ENCODE data around the gene TUBB1. TPM values are rescaled to one million over a fixed set of nuclear protein-coding genes. Genes with fewer than 3 reads are reported as not detected.

TUBB1 gene
- total and polyA plus RNA-seq, 2 of the 13 experiments (the other 11 are each of a cell fraction or from before 2014, with no cell fraction given), result 0.11 to 57.6 TPM

- TF ChIP-seq BRF2 (CRISPR knock-in tag; IDR thresholded peaks at IDR 0.05), result no peak
- no peak for TF ChIP-seq GFI1 (CRISPR knock-in tag; IDR thresholded peaks at IDR 0.05; ENCODE audit: borderline replicate concordance)
- TF ChIP-seq ZNF335 (CRISPR knock-in tag; IDR thresholded peaks at IDR 0.05), result no peak
- TF ChIP-seq SKI (IDR thresholded peaks at IDR 0.05; ENCODE audit: partially characterized antibody), result no peak
- TF ChIP-seq ZNF761 (CRISPR knock-in tag; conservative IDR thresholded peaks at IDR 0.05), result no peak
- no peak for TF ChIP-seq HMGXB3 (CRISPR knock-in tag; IDR thresholded peaks at IDR 0.05; ENCODE audit: borderline replicate concordance)
- TF ChIP-seq NFATC3 (CRISPR knock-in tag; IDR thresholded peaks at IDR 0.05), result no peak
- no peak for TF ChIP-seq AFF4 (CRISPR knock-in tag; IDR thresholded peaks at IDR 0.05)
- no peak for TF ChIP-seq TOE1 (CRISPR knock-in tag; IDR thresholded peaks at IDR 0.05)
- TF ChIP-seq ONECUT2 (CRISPR knock-in tag; IDR thresholded peaks at IDR 0.05), result no peak
- no peak for TF ChIP-seq ZNF816 (CRISPR knock-in tag; IDR thresholded peaks at IDR 0.05; ENCODE audit: borderline replicate concordance)
- no peak for TF ChIP-seq ZFP37 (CRISPR knock-in tag; IDR thresholded peaks at IDR 0.05; ENCODE audit: borderline replicate concordance)
- no peak for TF ChIP-seq BORCS8-MEF2B (CRISPR knock-in tag; IDR thresholded peaks at IDR 0.05)
- no peak for TF ChIP-seq ZGPAT (CRISPR knock-in tag; IDR thresholded peaks at IDR 0.05)
- no peak for TF ChIP-seq ZFAT (CRISPR knock-in tag; conservative IDR thresholded peaks at IDR 0.05)
- no peak for TF ChIP-seq NPAS2 (CRISPR knock-in tag; IDR thresholded peaks at IDR 0.05; ENCODE audit: borderline replicate concordance)
Observed at GRCh38 chr20:58996226-58996611, 23.0 kb upstream of the TUBB1 start (continued).
